HG03342 (cell line): Measurements from ENCODE around the gene ZNF195.
"Not testable (repeated sequence)": the region's sequence is repeated elsewhere in the genome, so short reads cannot be mapped to it uniquely, and the experiment has no call there.

Experiments
- ATAC-seq: cut with Tn5 transposase; IDR thresholded peaks from one replicate; pipeline ENCODE4 v1.9.1; 2021; ENCODE audit warnings: mild to moderate bottlenecking, moderate library complexity; ENCODE audit not compliant: unreplicated experiment

Gene ZNF195

DNA sequence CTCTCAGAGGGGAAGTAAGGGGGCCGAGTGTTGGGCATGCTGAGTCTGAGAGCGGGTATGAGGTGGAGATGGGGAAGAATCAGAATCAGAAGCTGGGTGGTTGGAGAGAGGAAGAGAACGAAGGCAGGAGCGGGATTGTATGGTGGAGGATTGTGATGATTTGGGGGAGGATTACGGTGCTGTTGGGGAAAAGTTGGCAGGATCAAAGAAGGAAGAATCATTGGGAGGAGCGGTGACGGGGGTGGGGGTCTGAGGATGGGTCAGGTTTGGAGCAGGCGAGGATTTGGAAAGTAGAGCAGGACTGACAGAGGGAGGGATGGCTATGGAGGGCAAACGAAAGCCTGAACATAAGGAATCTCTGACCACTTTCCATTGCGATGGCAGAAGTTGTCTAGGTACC lies 22.1 kb downstream of the ZNF195 start:
- ATAC-seq: no peak

DNA sequence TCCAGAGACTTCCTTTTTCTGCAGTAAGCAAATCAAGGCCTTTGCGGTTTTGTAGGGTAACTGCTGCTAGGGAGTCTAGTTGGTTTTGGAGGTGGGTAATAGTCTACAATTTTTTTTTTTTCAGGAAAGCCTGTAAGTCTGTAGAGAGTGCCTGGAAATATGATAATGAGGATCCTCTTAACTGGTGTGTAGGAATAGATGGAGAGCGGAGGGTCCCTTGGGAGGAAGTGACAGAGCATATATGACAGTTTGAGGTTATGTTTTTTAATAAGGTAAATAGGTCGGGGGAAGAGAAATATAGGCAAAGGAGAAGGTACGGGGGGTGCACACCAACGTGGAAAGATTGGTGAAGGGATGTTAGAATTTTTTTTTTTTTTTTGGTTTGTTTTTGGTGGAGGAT lies 25.9 kb downstream of the ZNF195 start:
- ATAC-seq: no peak

DNA sequence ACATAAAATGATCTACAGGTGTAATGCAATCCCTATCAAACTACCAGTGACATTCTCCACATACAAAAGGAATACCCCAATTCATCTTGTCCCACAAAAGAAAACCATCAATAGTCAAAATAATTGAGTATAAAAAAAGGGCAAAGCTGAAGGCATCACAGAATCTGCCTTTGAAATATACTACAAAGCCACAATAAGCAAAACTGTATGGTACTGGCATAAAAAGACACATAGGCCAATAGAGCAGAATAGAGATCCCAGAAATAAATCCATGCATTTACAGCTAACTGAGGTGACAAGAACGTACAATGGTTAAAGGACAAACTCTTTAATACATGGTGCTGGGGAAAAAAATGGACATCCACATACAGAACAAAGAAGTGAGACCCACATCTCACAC lies 31.8 kb downstream of the ZNF195 start:
- ATAC-seq: no peak

DNA sequence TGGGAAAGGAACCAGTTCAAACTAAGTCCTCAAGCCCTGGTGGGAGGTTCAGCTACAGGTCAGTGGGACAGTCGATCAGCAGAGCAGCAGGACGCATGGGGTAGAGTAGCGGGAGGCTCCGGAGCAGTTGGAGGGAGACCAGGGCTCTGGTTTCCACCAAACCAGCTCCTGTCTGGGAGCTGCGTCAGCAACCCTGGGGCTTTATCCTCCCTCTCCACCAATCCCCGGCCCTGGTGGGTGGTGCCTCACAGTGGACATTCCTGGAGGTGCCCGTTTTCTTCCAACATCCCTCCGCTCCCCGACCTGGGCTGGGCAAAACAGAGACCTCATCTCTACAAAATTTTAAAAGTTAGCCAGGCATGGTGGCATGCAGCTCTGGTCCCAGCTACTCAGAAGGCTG lies 32.4 kb downstream of the ZNF195 start:
- ATAC-seq: no peak

DNA sequence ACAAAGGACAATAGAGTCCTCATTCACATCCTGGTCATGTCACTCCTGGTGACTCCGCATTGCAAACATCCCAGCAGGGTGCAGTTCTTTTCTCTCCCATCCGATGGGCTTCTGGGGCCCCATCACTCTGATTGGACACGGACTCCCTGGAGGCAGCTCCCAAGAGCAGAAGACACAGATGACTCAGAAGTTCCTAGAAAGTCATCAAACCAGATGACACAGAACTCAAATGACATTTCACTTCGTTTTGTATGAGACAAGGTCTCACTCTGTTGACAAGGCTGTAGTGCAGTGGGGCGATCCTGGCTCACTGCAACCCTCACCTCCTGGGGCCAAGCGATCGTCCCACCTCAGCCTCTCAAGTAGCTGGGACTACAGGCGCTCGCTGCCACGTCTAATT lies 33.2 kb downstream of the ZNF195 start:
- ATAC-seq: no peak

DNA sequence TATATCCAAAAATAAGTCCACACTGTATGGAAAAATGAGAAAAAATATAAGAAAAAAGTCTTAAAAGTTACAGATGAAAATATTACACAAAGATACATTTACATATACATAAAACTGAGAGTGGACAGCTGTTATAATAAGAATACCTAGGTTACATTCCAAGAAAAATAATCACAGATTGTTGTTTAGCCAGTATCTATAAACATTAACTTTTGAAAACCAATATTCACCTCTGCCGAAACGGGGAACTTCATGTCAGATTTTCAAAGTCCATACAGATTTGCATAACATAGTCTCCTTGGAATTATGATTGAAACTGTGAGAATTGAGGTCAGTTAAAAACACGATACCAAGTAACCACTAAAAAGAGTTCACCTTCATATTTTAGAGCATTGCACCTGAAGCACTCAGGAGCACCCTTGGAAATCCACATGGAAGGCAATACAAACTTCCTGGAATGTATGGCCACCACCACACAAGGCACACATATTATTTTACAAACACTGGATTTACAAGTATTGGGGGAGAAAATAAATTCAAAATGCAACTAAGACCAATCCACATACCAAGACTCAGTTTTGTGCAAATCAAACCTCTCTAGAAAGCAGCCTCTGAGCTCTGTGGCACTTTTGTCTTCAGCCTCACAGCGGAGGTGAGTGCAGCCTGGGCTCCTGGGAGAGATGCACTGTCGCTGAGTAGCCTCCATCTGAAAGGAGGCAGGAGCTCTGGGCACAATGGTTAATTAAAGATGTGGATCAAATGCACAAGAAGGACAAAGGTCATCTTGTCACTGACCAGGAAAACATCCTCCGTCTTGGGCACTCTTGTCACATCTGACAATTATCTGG lies 34.4 kb downstream of the ZNF195 start:
- no peak for ATAC-seq

DNA sequence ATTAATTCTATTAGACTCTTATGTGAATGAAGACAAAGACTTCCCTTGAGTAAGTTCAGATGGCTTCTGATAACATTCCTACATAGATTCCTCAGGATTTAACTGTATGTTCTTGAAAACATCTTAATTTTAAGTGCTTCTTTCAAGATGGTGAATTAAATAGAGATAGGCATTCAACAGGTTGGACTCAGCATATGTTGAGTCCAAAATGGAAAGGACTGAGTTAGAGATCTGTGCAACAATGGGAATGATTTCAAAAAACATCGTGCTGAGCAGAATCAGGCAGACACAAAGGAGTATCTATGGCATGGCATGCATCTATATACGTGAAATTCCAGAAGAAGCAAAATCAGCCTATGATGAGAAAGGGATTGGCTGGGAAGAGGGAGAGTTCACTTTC lies 36.2 kb downstream of the ZNF195 start:
- ATAC-seq: no peak

DNA sequence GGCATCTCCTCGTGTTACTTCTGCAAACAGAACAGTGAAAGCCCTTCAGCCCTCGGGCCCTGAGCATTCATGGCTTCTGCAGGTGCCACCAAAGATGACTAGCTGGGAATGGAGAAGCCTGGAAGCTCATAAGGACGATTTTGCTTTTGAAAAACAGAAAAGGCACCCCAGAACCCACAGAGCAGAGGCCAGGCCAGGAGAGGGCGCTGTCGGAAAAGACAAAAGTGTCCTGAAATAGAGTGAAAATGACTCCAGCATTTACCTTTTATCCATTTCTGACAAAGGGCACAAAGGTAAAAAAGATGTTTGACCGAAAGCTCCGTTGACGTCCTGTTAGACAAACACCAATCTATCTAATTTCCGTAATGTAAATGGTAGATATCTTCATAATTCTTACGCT lies 37.6 kb downstream of the ZNF195 start:
- no peak for ATAC-seq

DNA sequence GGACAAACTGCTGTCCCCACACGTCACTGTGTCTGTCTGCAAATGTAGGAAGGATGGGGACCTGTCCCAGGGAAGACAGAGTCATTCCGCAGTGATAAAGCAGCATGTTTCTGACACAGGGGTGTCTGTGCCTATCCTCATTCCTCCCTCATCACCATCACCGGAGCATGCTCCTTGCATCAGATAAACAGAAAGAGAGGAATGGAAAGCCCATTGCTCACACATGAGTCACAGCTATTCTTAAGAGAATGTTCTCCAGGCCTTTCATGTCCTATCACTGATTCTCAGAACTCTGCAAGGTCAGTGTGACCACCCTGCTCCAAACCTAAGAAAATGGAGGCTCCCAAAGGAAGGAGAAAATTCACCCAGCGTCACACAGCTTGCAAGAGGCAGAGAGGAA lies 38.9 kb downstream of the ZNF195 start:
- ATAC-seq: no peak

DNA sequence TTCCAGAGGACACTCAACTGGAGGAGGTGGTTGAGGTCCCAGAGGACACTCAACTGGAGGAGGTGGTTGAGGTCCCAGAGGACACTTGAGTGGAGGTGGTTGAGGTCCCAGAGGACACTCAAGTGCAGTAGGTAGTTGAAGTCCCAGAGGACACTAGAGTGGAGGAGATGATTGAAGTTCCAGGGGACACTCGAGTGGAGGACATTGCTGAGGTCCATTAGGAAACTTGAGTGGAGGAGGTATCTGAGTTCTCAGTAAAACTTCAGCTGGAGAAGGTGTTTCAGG lies 39.7 kb downstream of the ZNF195 start:
- ATAC-seq: no peak

DNA sequence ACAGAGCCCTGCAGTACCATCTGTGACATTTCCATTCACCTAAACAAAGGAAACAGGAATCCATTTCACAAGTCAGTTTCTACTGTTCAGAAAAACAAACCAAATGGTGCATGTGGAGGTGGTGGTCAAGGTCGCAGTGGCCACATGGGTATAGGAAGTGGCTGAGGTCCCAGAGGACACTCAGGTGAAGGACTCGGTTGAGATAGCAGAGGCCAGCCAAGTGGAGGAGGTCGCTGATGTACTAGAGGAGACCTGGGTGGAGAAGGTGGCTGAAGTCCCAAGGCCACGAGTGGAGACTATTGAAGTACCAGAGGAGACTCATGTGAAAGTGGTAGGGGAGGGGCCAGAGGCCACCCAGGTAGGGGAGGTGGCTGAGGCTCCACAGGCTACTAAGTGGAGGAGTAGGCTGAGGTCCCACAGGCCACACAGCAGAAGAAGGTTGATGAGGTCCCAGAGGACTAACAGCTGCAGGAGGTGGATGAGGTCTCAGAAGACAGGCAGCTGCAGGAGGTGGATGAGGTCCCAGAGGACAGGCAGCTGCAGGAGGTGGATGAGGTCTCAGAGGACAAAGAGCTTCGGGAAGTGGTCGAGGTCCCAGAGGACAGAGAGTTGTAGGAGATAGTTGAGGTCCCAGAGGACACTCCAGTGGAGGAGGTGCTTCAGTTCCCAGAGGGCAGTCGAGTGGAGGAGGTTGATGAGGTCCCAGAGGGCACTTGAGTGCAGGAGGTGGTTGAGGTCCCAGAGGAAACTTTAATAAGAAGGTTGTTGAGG lies 40.2 kb downstream of the ZNF195 start:
- ATAC-seq: no peak

DNA sequence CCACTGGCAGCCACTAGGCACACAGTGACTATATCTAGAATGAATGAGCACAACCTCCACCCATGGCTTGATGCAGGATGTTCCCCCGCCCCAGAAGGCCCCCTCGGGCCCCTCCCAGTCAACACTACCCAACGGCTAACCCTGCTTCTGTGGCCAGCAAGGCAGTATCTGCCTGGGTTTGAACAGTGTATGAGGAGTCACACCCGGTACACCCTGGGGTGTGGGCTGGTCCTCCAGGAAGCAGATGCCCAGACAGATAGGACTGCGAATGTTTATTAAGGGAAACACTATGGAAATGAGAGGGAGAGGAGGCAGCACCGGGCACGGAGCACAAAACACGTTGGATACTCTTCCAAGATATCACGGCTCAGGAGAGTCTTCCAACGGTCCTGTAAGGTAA lies 42.5 kb downstream of the ZNF195 start:
- ATAC-seq: not testable (repeated sequence)

DNA sequence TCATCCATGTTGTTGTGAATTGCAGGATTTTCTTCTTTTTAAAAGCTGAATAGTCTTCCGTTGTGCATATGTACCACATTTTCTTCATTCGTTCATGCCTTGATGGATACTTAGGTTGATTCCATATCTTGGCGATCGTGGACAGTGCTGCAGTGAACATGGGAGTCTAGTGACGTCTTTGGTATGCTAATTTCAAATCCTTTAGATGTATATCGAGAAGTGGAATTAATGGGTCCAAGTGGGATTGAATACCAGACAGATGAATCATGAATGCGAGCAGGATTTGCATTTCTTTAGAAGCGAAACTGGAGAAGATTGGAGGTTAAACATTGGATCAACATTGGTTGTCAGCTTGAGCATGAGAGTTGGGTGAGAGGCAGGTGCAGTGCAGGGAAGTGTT lies 45.8 kb downstream of the ZNF195 start:
- not testable (repeated sequence) for ATAC-seq

DNA sequence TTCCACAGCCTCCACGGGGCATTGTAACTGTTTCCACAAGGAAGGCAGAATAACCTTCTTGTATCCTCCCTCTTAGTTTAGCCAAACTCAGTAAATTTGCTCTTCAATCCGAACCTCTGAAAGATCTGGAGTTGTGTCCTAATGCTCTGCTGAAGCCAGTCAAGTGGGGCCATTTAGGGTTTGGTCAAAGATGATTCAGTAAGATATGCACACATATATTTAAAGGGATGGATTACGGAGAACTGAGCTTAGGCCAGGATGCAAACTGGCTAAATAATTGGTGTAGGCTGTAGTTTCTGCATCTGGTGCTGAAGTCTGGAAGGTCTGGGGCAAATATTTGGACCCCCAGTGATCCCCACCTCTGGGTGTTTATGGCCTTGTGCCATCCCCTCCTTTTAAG lies 47.9 kb downstream of the ZNF195 start:
- not testable (repeated sequence) for ATAC-seq

DNA sequence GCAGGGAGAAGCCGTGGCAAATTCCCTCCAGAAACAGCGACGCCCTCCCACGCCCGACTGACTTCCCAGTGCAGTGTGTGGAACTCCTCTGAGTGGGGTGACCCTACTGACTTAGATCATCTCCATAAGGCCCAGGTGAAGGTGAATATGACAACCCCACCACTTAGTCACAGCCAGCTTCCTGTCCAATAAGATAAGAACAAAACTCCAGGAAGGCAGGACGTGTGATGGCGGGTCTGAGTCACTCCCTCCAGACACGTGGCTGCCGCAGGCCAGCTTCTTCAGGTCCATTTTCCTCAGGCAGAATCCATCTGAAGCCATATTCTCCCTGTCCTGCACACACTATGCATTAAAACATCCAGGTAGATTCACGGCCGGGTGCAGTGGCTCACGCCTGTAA lies 48.9 kb downstream of the ZNF195 start:
- ATAC-seq: not testable (repeated sequence)

DNA sequence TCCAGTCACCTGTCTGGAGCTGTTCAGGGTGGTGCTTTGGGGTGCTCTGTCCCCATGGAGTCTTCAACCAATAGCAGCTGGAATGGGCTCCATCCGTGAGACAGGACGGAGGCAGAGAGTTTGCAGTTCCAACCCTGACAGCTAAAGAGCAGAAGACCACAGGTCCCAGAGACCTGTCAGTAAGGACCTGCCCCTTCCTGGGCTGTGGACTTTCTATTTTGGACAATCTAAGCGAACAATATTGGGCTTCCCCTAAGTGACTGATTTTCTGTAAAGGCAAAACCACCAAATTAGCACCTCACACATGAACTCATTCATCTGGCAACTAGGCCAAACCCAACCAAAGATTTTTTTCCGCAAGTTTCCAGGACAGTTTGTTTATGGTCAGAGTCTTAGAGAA lies 50.4 kb downstream of the ZNF195 start:
- not testable (repeated sequence) for ATAC-seq

DNA sequence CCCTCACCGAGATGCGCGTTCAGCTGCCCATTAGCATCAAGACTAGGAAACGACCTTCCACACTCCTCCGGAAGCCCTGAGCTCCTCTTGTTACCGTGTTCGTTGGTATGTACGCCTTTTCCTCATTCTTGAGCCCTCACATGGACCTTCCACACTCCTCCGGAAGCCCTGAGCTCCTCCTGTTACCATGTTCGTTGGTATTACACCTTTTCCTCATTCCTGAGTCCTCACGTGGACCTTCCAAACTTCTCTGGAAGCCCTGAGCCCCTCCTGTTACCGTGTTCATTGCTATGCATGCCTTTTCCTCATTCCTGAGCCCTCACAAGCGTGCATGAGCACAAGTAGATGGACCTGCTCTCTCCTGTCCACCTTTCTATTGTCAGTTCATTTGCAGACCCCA lies 52.5 kb downstream of the ZNF195 start:
- not testable (repeated sequence) for ATAC-seq

DNA sequence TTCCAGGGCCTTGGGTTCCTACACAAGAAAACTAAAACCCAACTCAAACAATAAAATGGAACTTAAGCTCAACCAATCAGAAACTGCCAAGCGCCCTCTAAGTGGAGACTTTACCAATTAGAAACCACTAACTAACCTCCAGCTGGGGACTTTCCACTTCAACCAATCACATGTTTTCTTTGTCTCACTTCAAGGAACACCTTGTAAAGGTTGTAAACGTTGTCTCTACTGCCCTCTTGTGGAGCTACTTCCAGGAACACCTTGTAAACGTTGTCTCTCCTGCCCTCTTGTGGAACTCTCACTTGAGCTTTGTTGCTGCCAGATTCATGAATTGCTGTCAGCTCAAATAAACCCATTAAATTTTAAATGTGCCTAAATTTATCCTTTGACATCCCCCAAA lies 54.2 kb downstream of the ZNF195 start:
- not testable (repeated sequence) for ATAC-seq
